HG03066 (cell line): Measurements from ENCODE around the gene ARMH1.
"Not testable (repeated sequence)": the region's sequence is repeated elsewhere in the genome, so short reads cannot be mapped to it uniquely, and the experiment has no call there.

Experiments used
- ATAC-seq: cut with Tn5 transposase; IDR thresholded peaks from one replicate; pipeline ENCODE4 v1.9.1; 2021; ENCODE audit warnings: low read depth; ENCODE audit not compliant: unreplicated experiment

The ARMH1 gene

DNA sequence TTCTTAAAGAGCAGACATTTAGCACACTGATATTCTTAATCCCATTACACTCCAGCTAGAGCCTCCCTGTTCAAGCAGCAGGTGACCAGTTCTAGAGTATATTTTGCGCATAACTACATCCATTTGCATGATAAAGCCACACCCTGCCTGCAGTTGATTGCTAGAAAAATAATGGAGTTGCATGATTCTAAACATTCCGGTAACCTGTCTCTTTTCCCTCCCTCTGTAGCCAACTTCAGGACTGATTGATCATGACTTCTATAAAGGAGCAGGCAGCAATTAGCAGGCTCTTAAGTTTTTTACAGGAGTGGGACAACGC, 14.9 kb downstream of the ARMH1 start:
- ATAC-seq, result no peak

DNA sequence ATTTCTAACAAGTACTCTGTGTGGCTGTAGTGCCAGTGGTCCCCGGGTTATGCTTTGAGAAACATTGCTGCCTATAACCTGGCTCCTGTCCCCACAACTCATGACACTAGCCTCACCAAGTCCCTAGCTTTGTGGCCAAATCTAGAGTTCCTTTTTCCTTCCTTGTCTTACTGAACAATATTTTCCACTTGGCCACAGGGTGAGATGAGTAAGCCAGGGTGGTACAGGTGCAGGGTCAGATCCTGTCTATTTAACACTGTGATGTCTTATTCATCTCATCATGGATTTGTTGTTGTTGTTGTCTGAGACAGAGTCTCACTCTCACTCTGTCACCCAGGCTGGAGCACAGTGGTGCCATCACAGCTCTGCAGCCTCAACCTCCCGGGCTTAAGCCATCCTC, 18.6 kb downstream of the ARMH1 start:
- ATAC-seq, result no peak

GRCh38 chr1:44693900-44694299, 19.4 kb downstream of the ARMH1 start:
- no peak for ATAC-seq

DNA sequence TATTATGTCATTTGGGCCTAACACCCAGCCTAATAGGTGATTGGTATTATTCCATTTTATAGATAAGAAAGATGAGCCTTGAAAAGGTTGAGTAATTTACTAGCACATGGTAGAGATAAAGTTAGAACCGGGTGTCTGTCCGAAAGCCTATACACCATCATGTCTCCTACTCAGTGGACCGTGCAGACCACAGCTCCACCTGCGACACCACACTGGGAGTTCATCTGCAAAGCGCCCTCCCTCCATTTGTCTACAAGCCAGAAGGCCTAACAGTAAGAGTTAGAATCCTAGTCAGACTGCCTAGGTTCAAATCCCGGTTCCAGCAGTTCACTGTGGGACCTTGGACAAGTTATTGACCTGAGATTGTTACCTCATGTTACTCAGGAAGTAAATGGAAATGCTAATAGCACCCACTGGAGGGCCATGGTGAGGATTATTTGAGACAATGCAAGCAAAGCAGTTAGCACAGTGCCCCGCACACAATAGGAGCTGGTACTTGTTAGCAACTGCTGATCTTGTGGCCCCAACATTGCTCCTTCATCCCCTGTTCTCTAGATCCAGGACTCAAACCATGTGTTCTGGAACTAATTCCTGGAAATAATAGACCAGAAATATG, 20.5 kb downstream of the ARMH1 start:
- peak; percentile 79 for ATAC-seq

GRCh38 chr1:44695671-44696070, 21.2 kb downstream of the ARMH1 start:
- ATAC-seq, result no peak

DNA sequence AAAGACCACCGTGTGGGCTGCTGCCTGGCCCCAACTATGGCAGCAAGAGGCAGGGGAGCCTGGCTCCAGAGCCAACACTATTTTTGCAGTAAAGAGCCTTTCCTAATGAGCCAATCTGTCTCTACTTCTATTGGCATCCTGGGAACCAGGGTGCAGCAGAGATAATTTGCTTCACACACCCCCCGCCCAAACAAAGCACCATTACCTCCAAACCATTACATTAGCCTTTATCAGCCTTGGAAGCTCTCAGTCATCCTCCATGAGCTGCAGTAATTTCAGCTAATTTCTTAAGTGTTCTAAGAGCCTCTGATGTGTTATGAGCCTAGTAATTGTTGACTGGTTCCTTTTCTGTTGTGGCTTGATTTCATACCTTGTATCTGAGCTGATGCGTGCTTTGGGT, 21.6 kb downstream of the ARMH1 start:
- ATAC-seq, result no peak

- ATAC-seq, result no peak
Measured at GRCh38 chr1:44696789-44697345, 22.4 kb downstream of the ARMH1 start.

GRCh38 chr1:44698138-44698537, 23.6 kb downstream of the ARMH1 start:
- ATAC-seq, result no peak

GRCh38 chr1:44699375-44699774, 24.9 kb downstream of the ARMH1 start:
- not testable (repeated sequence) for ATAC-seq

DNA sequence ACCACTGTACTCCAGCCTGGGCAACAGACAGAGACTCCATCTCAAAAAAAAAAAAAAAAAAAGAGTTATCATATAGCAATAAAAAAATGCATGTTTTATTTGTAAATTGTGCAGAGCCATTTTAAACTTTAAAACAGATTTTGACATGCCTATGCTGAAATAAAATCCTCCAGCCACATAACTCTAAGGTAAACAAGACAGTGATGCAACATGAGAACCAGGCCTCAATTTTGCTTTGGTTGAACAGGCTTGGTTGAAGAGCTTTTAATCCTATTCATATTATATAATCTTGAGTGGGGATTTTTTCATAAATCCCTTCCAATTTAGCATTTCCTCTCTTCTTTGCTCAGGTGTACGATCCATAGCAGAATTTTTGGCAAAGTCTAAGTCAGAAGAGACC, 26.1 kb downstream of the ARMH1 start:
- ATAC-seq, result no peak

GRCh38 chr1:44701141-44701573, 26.6 kb downstream of the ARMH1 start:
- no peak for ATAC-seq

DNA sequence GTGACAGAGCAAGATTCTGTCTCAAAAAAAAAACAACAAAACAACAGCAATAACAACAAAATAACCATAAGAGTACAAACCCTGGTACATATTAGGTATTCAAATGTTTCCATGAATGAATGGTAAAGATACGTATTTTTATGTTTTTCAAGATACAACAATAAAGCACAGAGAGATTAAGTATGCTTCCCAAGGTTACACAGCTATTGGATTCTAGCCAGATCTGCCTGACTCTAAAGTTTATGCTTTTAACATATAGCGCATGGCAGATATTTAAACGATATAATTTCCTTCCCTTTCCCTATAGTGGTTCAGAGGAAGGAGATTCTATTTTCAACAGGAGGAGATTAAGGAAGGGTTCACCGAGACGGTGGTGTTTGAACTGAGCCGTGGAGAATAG, 31.0 kb downstream of the ARMH1 start:
- no peak for ATAC-seq

- no peak for ATAC-seq
Measured at GRCh38 chr1:44705938-44706337, 31.4 kb downstream of the ARMH1 start.

DNA sequence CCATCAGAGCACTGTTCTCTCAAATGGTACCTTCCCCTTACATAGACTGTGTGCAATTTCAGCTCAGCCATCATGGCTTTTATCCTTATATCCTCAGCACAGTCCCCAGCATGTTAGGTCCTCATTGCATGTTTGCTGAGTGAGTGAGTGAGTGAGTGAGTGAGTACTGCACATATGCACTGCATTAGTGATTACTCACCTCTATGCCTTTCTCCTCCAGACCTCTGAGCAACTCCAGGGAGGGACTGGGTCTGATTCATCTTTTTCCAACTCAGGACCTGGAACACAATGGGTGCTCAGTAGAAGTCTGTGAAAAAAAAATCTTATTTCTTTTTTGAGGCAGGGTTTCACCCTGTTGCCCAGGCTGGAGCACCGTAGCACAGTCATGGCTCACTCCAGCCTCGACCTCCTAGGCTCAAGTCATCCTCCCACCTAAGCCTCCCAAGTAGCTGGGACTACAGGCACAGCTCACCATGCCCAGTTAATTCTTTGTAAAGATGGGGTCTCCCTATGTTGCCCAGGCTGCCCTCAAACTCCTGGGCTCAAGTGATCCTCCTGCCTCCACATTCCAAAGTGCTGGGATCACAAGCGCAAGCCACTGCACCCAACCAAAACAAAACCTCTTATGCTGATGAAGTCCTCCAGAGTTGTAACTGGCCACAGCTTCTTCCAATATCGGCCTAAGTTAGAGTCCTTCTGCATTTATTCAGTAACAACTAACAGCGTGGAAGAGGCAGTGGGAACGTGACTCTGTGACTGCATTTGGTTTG, 32.8 kb downstream of the ARMH1 start:
- ATAC-seq, result no peak

- ATAC-seq, result no peak
Measured at GRCh38 chr1:44707959-44708831, 33.7 kb downstream of the ARMH1 start.

- ATAC-seq, result peak; percentile 59
Measured at GRCh38 chr1:44713321-44713781, 38.8 kb downstream of the ARMH1 start.

GRCh38 chr1:44714532-44714931, 40.0 kb downstream of the ARMH1 start:
- ATAC-seq, result no peak

DNA sequence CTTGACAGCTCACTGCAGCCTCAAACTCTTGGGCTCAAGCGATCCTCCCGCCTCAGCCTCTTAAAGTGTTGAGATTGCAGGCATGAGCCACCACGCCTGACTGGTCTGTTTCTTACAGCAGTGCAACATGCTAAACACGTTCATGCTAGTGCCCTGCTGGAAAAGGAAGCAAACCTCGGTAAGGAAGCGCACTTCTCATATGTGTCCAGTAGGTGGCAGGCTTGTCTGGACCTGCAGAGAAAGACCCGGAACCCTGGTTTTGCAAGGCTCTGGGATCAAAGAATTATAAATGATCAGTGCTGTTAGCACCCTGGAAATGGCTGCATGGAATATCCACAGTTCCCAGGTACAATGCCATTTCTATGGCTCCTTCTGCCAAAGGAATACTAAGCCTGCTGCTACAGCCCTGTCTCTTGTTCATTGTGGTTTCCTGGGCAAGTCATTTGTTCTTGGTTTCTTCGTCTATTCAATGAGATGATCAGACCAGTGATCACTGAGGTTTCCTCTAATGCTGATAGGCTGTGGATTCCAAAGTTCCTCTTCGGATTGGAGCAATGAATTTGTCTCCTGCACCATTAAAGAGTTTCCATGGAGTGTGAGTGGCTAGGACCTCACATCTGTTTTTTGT, 40.5 kb downstream of the ARMH1 start:
- peak; percentile 44 for ATAC-seq

DNA sequence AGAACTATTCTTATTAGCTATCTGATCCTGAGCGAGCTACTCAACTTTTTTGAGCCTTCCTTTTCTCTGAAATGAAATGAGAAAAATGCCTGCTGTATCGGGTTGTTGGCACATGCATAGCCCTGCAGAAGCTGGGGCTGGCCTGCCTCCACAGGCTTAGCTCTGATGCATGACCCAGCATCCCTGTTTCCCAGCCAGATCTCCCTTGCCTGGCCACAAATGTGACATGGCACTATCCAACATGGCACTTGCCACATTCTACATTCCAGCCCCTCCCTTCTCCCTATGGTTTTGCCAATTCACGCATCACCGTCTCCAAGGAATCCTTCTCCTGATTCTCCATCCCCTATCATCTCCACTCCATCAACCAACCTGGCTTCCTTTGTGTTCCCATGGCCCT, 42.6 kb downstream of the ARMH1 start:
- ATAC-seq, result no peak

GRCh38 chr1:44717653-44718052, 43.1 kb downstream of the ARMH1 start:
- no peak for ATAC-seq

DNA sequence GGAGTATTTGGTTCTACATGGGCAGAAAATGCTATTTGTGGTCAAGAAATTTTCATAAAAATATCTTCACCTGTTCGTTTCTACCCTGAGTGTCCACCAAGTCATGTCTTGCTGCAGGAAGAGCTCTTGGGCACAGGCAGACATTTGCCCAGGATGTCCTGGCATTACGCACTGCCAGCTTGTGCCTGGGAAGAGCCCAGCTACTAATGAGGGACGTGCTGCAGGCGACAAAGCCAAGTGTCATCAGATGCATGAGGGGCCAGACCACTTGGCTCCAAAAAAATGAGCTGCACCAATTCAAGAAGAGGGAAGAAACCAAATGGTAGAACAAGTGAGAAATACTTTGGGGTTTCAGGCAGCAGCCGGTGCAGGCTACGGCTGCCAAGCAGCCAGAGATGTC, 43.6 kb downstream of the ARMH1 start:
- no peak for ATAC-seq
